ENCODE data around the gene MAP3K3. TPM values are rescaled to one million over a fixed set of nuclear protein-coding genes. Genes with fewer than 3 reads are reported as not detected.
A peak's percentile ranks its signal among the peaks of the same experiment; 100 is the strongest.

The MAP3K3 gene
- total RNA-seq, 1 donor from 2014 or later: 24.6 TPM

DNA sequence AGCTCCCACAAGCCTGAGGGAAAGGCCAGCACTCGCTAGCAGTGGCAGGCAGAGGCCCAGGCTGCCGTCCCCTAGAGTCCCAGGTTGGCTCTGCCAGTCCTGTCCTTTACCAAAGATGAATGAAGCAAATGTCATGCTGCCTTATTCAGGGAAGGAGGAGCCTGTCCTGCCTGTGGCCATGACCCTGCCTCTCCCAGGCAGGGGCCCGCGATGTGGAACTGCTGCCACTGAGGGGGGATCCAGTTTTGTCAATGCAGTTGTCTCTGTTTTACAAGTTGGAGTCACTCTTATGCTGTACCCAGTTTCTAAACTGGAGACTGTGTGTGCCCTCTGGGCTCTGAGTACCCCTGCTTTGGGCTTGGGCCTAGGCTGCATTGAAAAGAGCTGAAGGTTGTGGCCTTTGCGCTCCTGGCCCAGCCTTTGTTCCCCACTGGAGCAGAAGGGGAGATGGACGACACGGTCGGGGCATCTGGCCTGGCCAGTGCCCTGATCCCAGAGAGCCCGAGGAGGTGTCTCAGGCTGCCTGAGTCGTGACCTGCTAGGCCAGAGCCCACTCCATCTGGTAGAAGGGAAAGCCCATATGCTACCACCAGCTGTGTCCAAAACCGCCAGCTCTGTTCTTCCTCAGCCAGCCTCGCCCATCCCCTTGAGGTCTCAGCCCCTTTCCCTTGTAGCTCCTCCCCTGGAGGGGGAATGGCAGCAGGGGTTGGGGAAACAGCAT lies 72.2 kb downstream of the MAP3K3 start:
- DNase-seq: no peak

DNA sequence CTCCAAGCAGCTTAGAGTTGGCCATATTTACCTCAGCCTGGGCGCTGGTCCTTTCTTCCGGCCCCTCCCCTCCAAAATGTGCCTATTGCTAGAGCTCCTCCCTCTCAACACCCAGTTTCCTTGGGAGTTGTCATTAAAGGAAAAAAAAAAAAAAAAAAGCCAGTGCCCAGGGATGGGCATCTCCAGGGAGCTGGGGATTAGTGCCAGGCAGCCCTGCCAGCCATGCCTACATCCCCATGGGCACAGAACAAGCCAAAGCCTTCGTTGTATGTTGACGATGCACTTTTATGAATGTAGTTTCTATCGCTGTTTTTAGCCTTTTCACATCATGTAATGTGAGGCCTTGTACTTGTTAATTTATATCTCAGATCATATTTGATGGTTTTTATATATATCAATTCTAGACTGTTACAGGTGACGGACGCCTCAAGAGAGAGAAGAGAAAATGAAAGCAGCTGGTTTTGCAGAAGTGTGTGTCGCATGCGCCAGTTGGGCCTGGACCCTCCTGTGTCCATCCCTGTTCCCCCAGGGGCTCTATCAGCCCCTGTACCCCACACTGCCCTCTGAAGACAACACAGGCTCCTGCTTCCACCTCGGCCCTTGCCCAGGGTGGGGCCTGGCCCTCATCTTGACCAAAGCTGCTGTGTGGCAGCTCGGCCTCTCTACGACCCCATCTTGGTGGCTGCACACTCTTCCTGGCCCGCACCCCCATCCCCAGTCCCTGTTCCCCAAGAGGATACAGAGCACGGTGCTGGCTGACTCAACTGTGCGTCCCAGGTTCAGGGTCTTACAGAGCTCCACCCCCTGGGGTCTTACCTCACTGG lies 72.9 kb downstream of the MAP3K3 start:
- DNase-seq: no peak

DNA sequence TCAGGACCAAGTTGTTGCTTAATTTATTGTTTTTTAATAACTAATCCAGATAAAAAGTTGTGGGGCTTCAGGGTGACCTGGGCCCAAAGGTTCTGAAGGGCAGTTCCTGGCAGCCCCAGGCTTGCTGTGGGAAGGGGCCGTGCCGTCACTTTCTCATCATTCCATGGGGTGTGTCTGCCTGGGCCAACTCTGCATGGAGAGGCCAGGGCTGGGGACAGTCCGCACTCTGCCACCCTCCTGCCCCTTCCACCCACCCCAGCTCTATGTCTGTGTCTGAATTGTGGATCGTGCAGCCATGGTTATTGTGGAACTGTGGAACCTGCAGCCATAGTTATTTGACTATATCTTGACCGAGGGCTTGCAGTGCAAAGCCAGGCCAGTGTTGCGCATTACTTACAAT lies 73.7 kb downstream of the MAP3K3 start:
- DNase-seq: no peak

DNA sequence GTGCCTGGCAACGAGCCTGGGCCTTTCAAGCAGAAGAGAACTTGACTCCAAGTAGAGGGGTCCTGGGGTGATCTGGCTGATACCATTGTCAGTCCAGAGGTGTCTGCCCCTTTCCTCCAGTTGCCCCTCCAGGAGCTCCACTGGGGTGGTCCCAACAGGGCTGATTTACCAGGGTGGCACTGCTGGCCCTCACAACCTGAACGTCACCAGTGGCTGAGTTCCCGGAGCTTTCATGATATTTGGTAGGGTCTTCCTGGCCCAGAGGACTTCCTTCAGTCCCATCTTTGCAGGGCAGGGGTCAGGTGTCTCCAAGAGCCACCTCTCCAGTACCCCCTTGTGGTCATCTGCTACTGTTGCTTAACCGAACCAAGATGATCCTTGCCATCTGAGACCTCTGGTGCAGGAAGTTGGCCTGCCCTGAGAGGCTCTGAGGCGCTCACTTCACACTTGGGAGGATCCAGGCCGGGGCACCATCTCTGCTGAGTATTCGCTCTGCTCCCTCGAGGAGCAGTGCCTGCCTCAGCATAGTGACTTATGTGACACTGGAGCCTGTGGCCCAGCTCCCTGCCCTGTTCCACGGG lies 74.3 kb downstream of the MAP3K3 start:
- no peak for DNase-seq

DNA sequence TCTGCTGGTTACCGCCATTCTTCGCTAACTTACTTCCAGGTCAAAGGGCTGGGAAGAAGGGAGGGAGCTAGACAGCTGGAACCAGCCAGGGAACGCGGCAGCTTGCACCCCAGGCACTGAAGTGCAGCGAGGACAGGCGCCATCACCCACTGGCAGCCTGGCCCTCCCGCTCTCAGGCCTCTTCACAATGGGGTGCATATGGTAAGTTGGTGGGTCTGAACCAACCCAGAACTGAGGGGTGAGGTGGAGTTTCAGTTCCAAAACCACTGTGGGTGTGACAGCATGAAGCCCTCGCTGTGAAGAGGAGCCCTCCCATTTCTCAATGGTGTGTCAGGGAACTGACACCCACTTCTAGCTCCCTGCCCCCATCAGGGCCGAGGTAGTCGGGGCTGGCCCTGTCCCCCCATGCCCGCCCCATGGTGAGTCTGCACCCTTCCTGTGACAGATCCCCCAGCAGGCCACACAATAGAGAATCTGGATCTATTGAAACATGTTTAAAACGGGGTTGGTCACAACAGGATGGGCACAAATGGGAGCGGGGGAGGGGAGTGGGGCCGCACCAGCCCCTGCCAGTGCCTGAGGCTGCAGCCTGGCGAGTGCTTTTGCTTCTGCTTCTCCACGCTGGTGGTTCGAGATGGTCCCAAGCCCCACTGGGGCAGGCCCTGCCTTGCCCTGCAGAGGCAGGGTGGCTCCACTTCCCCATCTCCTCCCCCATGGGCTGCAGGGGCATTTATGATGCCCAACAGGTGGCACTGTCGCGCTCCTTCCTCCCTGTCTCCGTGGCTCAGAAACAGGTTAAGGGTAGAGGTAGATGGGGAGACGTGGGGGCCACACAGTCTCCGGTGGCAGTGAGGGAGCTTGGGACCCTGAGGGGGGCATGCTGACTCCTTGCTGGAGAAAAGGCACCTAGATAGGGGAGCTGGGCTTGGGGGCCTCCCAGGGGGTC lies 75.4 kb downstream of the MAP3K3 start:
- no peak for DNase-seq

DNA sequence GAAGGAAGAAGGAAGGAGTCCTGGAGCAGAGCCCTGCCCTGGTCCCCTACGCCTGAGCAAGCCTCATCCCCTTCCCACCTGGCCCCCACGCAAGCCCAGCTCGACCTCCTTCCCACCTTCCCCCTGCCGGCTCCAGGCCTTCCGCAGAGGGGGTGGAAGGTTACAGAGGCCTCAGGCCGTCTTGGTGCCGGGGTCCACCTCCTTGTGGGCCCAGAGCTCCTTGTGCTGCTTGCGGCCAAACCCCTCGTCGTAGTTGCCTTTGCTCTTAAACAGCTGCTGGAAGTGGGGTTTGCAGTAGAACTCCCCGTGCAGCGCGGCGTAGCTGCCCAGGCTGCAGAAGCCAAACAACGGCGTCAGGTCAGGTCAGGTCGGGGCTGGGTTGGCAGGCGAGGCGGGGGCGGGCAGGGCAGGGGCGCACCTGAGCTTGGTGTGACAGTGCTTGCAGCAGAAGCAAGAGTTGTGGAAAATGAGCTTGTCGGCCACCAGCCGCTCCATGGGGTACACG lies 76.2 kb downstream of the MAP3K3 start:
- no peak for DNase-seq

DNA sequence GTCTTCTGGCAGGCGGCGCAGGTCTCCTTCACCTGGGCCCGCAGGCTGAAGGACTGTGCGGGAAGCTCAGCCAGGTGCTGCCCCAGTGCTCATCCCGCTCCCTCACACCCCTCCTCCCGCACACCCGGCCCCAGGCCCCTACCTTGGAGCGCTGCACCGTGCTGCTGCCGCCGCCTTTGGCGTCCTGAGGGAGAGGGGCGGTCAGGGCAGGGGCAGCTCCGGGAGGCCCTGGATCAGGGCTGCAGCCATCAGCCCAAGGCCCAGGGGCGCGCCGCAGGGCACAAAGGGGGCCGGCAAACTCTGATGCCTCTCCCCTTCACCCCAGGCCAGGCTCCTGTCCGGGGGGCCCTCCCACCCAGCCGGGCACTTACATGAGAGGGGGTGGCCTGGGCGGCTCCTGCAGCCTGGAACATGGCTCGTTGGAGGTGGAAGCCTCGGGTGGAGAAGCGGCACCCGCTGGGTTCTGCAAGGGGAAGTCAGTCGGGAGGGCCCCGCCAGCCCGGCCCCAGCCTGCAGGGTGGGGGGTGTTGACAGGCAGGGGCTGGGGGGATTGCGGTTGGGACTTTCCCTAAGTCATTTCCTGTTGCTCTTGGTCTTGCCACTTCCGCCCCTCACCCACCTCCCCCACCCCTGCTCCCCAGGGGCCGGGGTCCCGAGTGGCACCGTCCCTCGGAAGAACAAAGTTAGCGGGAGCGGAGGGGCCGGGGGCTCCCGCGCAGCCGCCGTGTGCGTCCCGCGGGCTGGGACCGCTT lies 76.8 kb downstream of the MAP3K3 start:
- DNase-seq: peak; percentile 25

DNA sequence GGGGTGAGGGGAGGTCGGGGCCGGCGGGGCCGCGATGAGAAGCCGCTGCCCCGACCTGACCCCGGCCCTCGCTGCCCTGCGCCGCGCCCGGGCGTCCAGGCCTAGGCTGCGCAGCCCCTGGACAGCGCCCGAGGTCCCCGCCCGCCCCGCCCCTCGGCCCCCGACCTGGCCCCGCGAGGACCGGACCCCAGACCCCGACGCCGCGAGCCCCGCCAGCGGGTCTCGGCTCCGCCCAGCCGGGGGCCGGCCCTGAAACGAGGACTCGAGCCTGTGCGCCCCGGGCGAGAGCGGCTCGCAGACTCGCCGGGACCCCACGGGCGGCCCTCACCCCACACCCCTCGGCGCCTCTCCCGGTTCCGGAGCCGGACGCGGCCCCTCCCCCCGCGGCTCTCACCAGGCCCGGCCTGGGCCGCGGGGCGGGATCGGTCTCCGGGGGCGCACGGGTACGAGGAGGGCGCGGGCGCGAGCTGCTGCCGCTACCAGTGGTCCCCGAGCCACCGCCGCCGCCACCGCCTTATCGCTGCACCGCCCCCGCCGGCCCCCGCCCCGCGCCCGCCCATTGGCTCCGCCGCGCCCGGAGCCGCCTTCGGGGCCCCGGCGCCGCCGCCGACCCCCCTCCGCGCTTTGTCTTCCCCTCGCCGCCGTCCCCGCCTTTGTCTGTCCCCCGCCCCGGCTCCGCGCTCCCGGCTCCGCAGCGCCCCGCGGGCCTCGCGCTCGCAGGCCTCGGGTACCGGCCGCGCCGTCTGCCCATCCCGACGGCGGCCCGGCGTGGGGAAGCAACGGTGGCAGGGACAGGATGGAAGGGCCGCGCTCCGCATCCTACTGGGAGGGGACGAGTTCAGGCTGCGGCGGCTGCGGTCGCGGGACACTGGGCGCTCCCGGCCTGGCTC lies 77.7 kb downstream of the MAP3K3 start, which contains the start of gene LIMD2:
LIMD2 (minus strand) TSS at position 488 of the 890 bp plus-strand sequence. CDS start 827 bp downstream, outside the sequence.
- DNase-seq: no peak

DNA sequence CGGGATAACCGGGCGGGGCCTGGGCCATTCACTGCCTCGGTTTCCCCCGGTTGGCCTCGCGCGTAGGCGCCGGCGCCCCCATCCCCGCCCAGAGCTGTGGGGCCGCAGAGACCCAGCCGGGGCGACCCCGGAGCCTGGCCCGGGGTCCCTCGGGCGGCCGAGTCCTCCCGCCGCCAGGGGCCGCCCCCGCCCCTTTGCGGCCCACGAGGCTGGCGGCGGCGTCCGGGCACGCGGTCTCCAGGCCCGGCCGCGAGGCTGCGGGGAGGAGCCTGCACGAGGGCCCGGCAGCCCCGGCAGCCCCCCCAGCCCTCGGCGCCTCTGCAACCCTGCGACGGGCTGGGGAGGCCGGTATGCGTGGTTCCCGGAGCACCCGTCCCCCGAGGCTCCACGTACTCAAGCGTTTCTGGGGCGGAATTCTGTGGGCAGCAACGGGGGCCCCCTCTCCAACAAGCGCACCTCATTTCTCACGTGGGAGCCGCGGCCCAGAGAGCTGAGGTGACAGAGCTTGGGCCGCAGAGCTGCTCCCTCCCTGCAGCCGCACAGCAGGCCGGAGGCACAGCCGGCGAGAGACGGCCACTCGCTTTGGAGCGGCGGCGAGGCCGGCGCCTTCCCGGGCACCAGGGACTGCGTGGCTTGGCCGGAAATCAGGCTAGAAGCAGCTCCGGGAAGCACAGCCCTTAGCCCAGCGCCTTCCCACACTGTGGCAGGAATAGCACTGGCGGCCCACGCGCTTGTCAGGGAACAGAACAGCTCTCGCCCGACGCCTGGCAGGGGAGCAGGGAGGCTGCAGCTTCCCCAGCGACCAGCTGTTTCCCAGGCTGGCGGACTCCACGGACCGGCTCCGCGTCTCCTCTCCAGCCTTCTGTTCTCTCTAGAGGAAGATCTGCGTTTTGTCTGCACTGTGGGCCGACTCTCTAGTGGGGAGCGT lies 78.6 kb downstream of the MAP3K3 start:
- DNase-seq: no peak

DNA sequence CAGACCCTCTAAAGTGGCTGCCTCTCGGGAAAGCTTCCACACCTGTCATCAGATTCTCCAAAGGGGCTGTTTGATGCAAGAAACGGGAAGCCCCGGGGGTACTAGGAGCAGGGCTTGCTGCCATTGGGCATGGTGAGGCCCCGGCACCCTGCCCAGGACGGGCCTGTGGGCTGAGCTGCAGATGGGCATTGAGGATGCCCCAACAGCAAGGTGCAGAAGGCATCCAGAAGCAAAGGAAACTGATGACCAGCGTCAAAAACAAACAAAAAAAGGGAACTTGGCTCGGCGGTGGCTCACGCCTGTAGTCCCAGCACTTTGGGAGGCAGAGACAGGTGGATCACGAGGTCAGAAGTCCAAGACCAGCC lies 79.2 kb downstream of the MAP3K3 start:
- no peak for DNase-seq

DNA sequence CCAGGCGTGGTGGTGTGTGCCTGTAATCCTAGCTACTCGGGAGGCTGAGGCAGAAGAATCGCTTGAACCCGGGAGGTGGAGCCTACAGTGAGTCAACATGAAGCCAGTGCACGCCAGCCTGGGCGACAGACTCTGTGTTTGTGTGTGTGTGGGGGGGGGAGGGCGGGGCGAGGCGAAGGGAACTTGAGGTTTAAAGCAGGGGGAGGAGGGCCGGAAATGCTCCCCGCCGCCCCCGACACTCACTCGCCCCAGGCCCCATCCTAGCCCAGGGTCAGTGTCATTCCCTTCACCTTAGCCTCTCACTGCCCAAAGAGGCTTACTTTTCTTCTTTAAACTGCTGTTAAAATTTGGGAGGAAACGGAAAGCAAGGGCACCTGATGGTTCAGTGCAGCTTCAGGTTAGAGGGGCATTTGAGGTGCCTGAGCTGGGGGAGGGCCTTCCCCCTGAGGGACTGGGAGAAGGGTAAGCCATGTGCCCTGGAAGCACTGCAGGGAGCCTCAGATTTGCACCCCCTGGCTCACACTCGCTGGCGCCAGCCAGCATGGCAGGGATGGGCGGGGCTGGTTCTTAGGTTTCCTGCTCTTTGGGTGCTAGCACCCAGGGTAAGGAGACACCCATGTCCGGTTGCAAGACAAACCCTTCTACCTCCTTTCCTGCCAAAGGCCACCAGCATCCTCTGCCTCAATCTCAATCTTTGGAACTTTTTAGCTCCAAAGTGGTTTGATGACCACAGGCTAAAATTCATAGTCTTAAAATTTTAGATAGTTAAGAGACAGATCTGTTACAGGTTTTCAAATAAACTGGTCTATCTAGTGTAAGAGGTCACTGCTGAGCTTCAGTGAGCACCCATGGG lies 79.9 kb downstream of the MAP3K3 start:
- no peak for DNase-seq

DNA sequence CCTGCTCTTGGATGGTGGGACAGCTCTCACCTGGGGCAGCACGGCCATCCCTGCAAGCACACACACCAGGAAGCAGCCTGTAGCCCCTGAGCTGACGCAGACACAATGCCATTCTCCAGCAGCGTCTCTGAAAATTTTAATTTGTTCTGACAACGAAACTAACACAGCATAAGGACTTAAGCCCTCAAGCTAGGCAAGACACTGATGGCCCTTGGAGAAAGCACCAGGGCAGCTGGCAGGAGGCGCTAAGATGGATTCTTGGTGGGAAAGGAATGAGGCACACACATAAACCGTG lies 80.5 kb downstream of the MAP3K3 start:
- no peak for DNase-seq

DNA sequence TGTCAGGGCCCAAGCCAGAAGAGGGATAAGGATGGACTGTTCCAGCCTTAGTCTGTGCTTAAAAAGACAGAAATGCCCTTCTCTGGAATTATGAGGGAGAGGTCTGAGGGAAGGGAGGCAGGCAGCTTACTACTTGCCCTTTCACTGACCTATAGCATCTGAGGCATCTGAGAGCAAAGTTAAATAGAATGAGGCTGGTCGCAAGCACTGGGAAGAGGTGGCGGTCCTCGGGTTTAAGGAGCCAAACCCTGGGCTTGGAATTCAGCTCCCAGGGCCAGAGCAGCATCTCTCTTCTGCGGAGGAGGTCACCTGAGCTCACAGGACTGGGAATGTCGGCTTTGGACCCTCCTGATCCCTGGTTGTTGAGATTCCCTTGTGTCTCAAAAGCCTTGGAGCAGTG lies 80.8 kb downstream of the MAP3K3 start:
- DNase-seq: no peak

DNA sequence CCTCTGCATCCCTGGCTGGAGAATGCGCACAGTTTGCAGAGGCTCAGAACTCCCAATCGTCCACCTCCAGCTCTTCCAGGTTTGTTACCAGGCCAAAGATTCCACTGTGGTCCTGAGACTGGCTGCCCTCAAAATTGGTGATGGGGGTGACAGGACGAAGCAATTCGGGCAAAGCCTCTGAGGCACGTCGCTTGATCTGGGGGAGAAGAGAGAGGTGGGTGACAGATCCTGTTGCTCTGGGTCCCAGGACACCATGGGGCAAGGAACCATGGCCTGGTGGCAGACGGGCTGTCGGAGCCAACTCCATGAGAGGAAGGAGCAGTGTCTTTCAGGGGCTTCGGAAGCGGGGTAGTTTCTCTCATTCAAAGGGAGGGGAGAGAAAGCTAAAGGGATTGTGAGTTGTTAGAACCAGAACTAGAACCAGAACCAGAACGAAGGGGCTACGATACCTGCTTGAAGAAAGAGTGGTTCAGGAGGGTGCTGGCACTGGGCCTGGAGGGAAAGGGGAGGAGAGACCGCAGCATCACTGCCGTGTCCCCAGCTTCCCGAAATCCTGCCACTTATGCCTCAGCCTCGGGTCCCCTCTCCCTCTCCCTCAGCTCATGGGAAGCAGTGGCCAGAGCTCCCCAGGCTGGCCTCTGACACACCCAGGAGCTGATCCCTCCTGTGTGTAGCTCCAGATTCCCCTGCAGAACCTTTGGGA lies 81.5 kb downstream of the MAP3K3 start:
- no peak for DNase-seq

DNA sequence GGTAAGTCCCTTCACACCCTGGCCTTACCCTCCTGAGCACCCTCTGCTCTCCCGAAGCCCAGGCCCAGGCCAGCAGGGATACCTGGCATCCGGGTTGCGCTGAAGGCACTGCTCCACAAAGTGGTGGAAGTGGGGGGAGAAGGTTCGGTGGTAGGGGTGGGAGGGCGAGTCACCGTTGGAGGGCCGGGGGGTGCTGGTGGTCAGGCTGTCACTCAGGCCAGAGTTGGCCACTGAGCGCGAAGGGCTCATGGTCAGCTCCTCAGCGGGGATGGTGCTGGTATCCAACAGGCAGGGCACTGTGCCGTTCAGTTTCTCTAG lies 82.0 kb downstream of the MAP3K3 start:
- no peak for DNase-seq

DNA sequence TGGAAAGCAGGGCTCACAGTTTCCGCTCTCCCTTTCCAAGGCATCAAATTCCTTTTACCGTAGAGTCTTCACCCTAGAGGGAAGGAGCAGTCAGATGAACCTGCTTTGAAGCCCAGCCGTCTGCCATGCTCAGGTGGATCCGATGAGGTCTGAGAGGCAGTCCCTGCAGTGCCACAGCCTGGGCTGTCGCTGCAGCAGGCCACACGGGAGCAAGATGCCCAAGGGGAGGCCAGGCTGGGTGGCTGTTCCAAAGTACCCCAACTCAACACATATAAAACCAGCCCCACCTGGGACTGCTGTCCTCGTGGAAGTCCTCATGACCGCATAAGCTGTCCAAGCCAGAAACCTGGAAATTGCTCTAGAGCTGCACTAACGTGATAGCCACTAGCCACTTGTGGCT lies 82.6 kb downstream of the MAP3K3 start:
- DNase-seq: no peak

DNA sequence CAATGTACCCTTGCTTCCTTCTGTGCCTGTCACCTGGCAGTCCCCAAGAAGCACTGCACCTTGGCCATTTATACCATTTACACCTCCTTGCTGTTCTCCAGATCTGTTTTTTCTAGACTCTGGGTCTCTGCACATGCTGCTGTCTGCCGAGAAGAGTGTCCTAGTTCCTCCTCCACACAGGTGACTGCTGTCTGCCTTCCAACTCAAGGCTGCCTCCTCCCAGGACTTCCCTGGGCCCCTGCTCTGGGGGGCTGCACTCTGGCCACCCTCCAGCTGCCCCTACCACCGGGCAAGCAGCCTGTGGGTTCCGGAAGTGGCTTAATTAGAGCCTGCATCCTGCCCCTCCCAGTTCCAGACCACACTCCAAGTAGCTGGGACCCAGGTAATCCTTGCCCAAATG lies 83.4 kb downstream of the MAP3K3 start:
- DNase-seq: no peak

All from skin of body (tissue), 2 donors.